Muscle of arm (tissue), 14 donors: ENCODE results near the gene ICAM5. TPM values are rescaled to one million over a fixed set of nuclear protein-coding genes. Genes with fewer than 3 reads are reported as not detected.
"Not testable (repeated sequence)": the region's sequence is repeated elsewhere in the genome, so short reads cannot be mapped to it uniquely, and the experiment has no call there.

Source experiments
- DNase-seq: peaks from one replicate; pipeline ENCODE4 v3.0.0-alpha.2; 2013
- long read RNA-seq, 11 donors: transcript quantifications; one replicate each; lab custom pipeline, GENCODE V29; 2026
- polyA plus RNA-seq, 12 donors: library from polyadenylated mRNA; unstranded; fragments of 120-200 nt; gene quantifications; one replicate each; pipeline ENCODE4 v1.2.1, GENCODE V29; 2013; ENCODE audit not compliant: insufficient read length in 12 of 12

ICAM5 gene
- polyA plus RNA-seq, result 1 to 10 TPM in 1 of 12 donors, under 1 TPM in 4, not detected in 7; 0.05 to 1.1 (median 0.13) TPM
- long read RNA-seq, donor 1, result 0 reads
- long read RNA-seq, donor 2, result 0 reads
- long read RNA-seq, donor 3, result 0 reads
- long read RNA-seq, donor 4, result 0 reads
- long read RNA-seq, donor 5, result 0 reads
- long read RNA-seq, donor 6, result 0 reads
- long read RNA-seq, donor 7, result 0 reads
- long read RNA-seq, donor 8, result 0 reads
- long read RNA-seq, donor 9, result 0 reads
- long read RNA-seq, donor 10, result 0 reads
- long read RNA-seq, donor 11, result 0 reads

DNA sequence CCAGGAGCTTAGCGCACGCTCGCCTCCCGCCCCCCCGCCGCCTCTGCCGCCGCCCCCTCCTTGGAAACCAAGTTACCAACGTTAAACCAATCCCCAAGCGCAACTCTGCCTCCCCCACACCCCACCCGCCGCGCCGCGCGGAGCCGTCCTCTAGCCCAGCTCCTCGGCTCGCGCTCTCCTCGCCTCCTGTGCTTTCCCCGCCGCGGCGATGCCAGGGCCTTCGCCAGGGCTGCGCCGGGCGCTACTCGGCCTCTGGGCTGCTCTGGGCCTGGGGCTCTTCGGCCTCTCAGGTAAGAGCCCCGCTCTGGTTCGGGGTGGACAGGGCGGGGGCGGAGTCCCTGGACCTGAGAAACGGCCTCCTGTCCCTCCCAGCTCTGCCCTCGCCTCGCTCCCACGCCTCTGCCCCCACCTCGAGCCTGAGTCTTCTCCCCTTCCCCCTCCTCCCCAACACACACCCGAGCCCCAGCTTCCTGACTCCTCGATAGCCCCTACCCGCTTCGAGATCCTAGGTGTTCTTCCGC lies at the start of gene ICAM5:
ICAM5 (plus strand) TSS at position 117 of the 521 bp plus-strand sequence; CDS start at position 209, 92 bp downstream.
- no peak for DNase-seq

GRCh38 chr19:10241826-10242449 lies 47.8 kb upstream of the ICAM5 start:
- not testable (repeated sequence) for DNase-seq

GRCh38 chr19:10243606-10244005 lies 46.1 kb upstream of the ICAM5 start:
- DNase-seq, result no peak

- no peak for DNase-seq
Measured at GRCh38 chr19:10245189-10245939, 44.4 kb upstream of the ICAM5 start.

- DNase-seq, result no peak
Measured at GRCh38 chr19:10246511-10246910, 43.2 kb upstream of the ICAM5 start.

- DNase-seq, result peak; percentile 98
Measured at GRCh38 chr19:10251792-10252694, 37.7 kb upstream of the ICAM5 start, which contains the start of gene MRPL4. Gene MRPL4 (plus strand): TSS chr19:10252214. CDS start chr19:10252254, 40 bp downstream.

GRCh38 chr19:10252707-10253106 lies 37.0 kb upstream of the ICAM5 start:
- no peak for DNase-seq

DNA sequence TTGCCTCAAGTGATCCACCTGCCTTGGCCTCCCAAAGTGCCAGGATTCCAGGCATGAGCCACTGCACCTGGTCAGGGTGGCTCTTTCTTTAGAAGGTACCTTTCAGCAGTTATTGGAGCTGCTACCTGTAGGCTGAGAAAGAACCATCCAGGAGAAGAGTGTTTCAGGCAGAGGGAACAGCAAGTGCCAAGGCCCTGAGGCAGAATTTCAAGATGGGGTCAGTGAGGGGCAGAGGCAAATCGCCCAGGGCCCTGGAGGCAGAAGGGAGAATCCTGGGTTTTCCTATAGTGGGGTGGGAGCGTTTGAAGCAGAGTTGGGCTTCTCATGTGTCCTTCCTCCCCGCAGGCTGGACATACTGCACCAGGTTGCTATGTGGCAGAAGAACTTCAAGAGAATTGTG lies 35.5 kb upstream of the ICAM5 start:
- DNase-seq, result no peak

DNA sequence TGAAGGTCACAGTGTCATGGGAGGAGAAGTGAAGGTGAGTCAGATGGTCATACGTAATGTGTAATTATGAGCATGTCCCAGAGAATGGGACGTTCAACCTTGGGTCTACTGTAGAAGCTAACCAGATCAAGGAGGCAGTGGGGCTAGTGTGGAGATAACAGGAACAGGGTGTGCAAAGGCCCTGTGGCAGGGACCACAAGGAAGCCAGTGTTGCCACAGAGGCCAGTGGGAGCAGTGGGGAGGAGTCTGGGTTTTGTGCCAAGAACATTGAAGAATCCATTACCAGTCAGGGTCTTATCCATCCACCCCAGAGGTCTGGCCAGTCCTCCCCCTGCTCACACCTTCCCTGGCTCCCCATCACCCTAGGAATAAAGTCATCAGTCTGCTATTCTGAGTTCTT lies 34.4 kb upstream of the ICAM5 start:
- no peak for DNase-seq

- no peak for DNase-seq
Measured at GRCh38 chr19:10256551-10256950, 33.2 kb upstream of the ICAM5 start.

- DNase-seq, result no peak
Measured at GRCh38 chr19:10256970-10257615, 32.7 kb upstream of the ICAM5 start.

DNA sequence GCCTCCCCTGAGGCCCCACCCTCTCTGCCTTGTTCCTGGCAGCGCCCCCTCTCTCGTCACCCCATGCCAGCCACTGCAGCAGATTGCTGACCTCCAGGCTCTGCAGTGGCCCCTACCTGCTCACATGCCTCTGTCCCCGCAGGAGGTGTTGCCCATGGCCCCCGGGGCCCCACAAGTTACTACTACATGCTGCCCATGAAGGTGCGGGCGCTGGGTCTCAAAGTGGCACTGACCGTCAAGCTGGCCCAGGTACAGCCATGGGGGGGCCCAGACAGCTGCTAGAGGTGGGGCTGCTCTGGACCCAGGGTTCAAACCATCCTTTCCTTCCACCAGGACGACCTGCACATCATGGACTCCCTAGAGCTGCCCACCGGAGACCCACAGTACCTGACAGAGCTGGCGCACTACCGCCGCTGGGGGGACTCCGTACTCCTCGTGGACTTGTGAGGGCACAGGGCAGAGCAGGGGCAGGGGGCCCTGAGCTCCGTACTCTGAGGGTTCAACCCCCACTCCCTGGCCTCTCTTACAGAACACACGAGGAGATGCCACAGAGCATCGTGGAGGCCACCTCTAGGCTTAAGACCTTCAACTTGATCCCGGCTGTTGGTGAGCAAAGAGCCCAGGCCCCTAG lies 31.6 kb upstream of the ICAM5 start:
- DNase-seq, result no peak

DNA sequence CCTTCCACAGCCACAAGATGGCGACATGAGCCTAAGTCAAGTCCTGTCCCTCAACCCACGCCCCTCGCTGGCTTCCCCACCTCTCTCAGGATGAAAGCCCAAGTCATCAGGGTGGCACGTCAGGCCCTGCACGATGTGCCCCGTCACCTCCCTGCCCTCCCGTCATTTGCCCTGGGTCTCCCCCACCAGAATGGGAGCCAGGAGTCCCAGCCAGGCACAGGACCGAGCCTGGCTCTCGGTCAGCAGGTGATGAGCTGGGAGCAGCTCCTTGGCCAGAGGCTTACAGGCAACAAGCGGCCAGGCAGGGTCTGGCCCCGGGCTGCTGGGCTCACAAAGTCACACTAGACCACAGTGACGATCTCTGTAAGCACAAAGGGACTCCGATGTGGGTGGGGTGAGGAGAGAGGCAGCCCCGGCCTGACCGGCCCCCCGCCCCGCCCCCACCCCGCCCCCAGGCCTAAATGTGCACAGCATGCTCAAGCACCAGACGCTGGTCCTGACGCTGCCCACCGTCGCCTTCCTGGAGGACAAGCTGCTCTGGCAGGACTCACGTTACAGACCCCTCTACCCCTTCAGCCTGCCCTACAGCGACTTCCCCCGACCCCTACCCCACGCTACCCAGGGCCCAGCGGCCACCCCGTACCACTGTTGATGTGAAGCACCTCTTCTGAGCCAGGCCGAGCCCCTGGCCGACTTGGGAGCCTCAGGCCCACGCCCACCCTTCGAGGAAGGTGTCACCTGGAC lies 30.4 kb upstream of the ICAM5 start:
- peak; percentile 79 for DNase-seq

DNA sequence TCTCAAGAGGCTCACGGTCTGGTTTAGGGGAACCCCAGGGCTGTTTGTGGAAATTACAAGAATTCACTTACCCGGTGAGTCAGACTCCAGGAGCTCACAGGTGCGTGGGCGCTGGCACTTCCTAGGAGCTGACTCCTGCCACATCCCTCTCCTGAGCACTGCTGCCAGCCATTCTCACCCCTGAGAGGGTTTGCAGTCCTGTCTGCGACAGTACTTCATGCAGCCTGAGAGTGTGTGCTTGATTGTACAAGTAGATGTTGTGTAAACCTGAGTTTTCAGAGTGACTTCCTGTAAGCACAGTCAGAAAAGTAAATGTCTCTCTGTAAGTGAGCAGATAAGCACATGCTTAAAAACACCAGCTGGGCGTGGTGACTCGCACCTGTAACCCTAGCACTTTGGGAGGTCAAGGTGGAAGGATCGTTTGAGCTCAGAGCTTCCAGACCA lies 29.6 kb upstream of the ICAM5 start:
- DNase-seq, result no peak

GRCh38 chr19:10262771-10263170 lies 27.0 kb upstream of the ICAM5 start:
- DNase-seq, result no peak

GRCh38 chr19:10266706-10267105 lies 23.0 kb upstream of the ICAM5 start:
- no peak for DNase-seq

- DNase-seq, result no peak
Measured at GRCh38 chr19:10268071-10268470, 21.7 kb upstream of the ICAM5 start.

- peak; percentile 82 for DNase-seq
Measured at GRCh38 chr19:10269333-10270179, 20.2 kb upstream of the ICAM5 start.

DNA sequence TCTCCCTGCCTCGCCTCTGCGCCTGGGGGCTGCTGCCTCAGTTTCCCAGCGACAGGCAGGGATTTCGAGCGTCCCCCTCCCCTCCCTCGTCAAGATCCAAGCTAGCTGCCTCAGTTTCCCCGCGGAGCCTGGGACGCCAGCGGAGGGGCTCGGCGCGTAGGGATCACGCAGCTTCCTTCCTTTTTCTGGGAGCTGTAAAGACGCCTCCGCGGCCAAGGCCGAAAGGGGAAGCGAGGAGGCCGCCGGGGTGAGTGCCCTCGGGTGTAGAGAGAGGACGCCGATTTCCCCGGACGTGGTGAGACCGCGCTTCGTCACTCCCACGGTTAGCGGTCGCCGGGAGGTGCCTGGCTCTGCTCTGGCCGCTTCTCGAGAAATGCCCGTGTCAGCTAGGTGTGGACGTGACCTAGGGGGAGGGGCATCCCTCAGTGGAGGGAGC lies 19.6 kb upstream of the ICAM5 start:
- DNase-seq, result no peak
